H9 (cell line): ENCODE measurements around the gene OR2T12. TPM values are rescaled to one million over a fixed set of nuclear protein-coding genes. Genes with fewer than 3 reads are reported as not detected.
"Not testable (repeated sequence)": the region's sequence is repeated elsewhere in the genome, so short reads cannot be mapped to it uniquely, and the experiment has no call there.

Experiments
- DNase-seq: peaks from one replicate; pipeline ENCODE4 v3.0.0-alpha.2; 2017
- H2AFZ ChIP-seq: one replicate; pipeline ENCODE4 v1.6.1; 2013; ENCODE audit warnings: mild to moderate bottlenecking, low read length, control low read depth, moderate library complexity
- H2AK5ac ChIP-seq: 2 replicates; pipeline ENCODE4 v1.6.1; 2013; ENCODE audit warnings: low read length, control low read depth, mixed read lengths; ENCODE audit not compliant: insufficient read length
- H2BK120ac ChIP-seq: one replicate; pipeline ENCODE4 v1.6.1; 2013; ENCODE audit warnings: low read depth, mild to moderate bottlenecking, low read length, control low read depth, inconsistent platforms; ENCODE audit not compliant: poor library complexity, severe bottlenecking
- H2BK12ac ChIP-seq: 2 replicates; pipeline ENCODE4 v1.6.1; 2013; ENCODE audit warnings: low read length, control low read depth, mixed read lengths, low read depth; ENCODE audit not compliant: insufficient read length
- H2BK15ac ChIP-seq: 2 replicates; pipeline ENCODE4 v1.6.1; 2013; ENCODE audit warnings: low read depth, low read length, control low read depth
- H2BK20ac ChIP-seq: one replicate; pipeline ENCODE4 v1.6.1; 2013; ENCODE audit warnings: low read depth, mild to moderate bottlenecking, low read length, control low read depth, inconsistent platforms; ENCODE audit not compliant: poor library complexity, severe bottlenecking
- H2BK5ac ChIP-seq: 2 replicates; pipeline ENCODE4 v1.6.1; 2013; ENCODE audit warnings: low read length, control low read depth, mixed read lengths; ENCODE audit not compliant: insufficient read length
- H3K14ac ChIP-seq: 2 replicates; pipeline ENCODE4 v1.6.1; 2013; ENCODE audit warnings: low read length, control low read depth; ENCODE audit not compliant: insufficient read depth
- H3K18ac ChIP-seq: 2 replicates; pipeline ENCODE4 v1.6.1; 2013; ENCODE audit warnings: low read depth, mild to moderate bottlenecking, mixed read lengths, low read length, control low read depth; ENCODE audit not compliant: insufficient read length
- H3K23ac ChIP-seq: 2 replicates; pipeline ENCODE4 v1.6.1; 2013; ENCODE audit warnings: low read length, control low read depth, mixed read lengths, low read depth; ENCODE audit not compliant: insufficient read length
- H3K23me2 ChIP-seq: 2 replicates; pipeline ENCODE4 v1.6.1; 2013; ENCODE audit warnings: low read depth, mild to moderate bottlenecking, mixed read lengths, low read length, control low read depth; ENCODE audit not compliant: insufficient read length, poor library complexity, severe bottlenecking
- H3K27ac ChIP-seq: 2 replicates; pipeline ENCODE4 v1.5.1; 2013; ENCODE audit warnings: low read length, control low read depth, mixed read lengths, low read depth; ENCODE audit not compliant: insufficient read length
- H3K27me3 ChIP-seq: 2 replicates; pipeline ENCODE4 v1.6.1; 2013; ENCODE audit warnings: low read length, control low read depth, inconsistent platforms; ENCODE audit not compliant: insufficient read depth
- H3K4ac ChIP-seq: 2 replicates; pipeline ENCODE4 v1.6.1; 2013; ENCODE audit warnings: low read depth, mild to moderate bottlenecking, control low read depth, inconsistent platforms, low read length, moderate library complexity
- H3K4me1 ChIP-seq: 2 replicates; pipeline ENCODE4 v1.6.1; 2013; ENCODE audit warnings: low read length, control low read depth, inconsistent platforms; ENCODE audit not compliant: insufficient read depth
- H3K4me2 ChIP-seq: 2 replicates; pipeline ENCODE4 v1.6.1; 2013; ENCODE audit warnings: low read length, control low read depth, mixed read lengths; ENCODE audit not compliant: insufficient read length, insufficient read depth
- H3K56ac ChIP-seq: 2 replicates; pipeline ENCODE4 v1.6.1; 2013; ENCODE audit warnings: low read depth, mild to moderate bottlenecking, mixed read lengths, low read length, control low read depth; ENCODE audit not compliant: insufficient read length
- H3K79me1 ChIP-seq: 2 replicates; pipeline ENCODE4 v1.6.1; 2013; ENCODE audit warnings: low read depth, mild to moderate bottlenecking, moderate library complexity, low read length, control low read depth, inconsistent platforms; ENCODE audit not compliant: insufficient read depth, poor library complexity, severe bottlenecking
- H3K79me2 ChIP-seq: 2 replicates; pipeline ENCODE4 v1.6.1; 2013; ENCODE audit warnings: low read length, control low read depth, inconsistent platforms; ENCODE audit not compliant: insufficient read depth
- H3K9ac ChIP-seq: 2 replicates; pipeline ENCODE4 v1.6.1; 2013; ENCODE audit warnings: low read length, control low read depth, mixed read lengths; ENCODE audit not compliant: insufficient read length; ENCODE audit errors: extremely low read depth
- H3K9me3 ChIP-seq: one replicate; pipeline ENCODE4 v1.6.1; 2013; ENCODE audit warnings: low read depth, low read length, inconsistent platforms; ENCODE audit not compliant: control insufficient read depth
- H3T11ph ChIP-seq: one replicate; pipeline ENCODE4 v1.6.1; 2013; ENCODE audit warnings: mild to moderate bottlenecking, low read length, control low read depth, inconsistent platforms
- H4K20me1 ChIP-seq: one replicate; pipeline ENCODE4 v1.6.1; 2013; ENCODE audit not compliant: control insufficient read depth, insufficient read length, insufficient read depth
- H4K5ac ChIP-seq: 2 replicates; pipeline ENCODE4 v1.6.1; 2013; ENCODE audit warnings: low read depth, mild to moderate bottlenecking, mixed read lengths, low read length, control low read depth; ENCODE audit not compliant: insufficient read length
- H4K8ac ChIP-seq: replicated peaks from 2 replicates; pipeline ENCODE4 v1.6.1; 2013; ENCODE audit warnings: low read length, control low read depth, mixed read lengths, low read depth; ENCODE audit not compliant: insufficient read length
- H4K91ac ChIP-seq: 2 replicates; pipeline ENCODE4 v1.6.1; 2013; ENCODE audit warnings: low read depth, mild to moderate bottlenecking, moderate library complexity, mixed read lengths, low read length, control low read depth; ENCODE audit not compliant: insufficient read length
- H3K27ac Mint-ChIP-seq, 3 experiments: 2 replicates in 2 of 3; 3 replicates in 1 of 3; pipeline ENCODE4 v1.8.0; 2020 to 2021; ENCODE audit warnings: mixed read lengths in 3 of 3, mild to moderate bottlenecking in 1 of 3, moderate library complexity in 1 of 3
- H3K27me3 Mint-ChIP-seq: 2 replicates; pipeline ENCODE4 v1.8.0; 2021; ENCODE audit warnings: low read depth, mild to moderate bottlenecking, moderate library complexity, mixed read lengths
- H3K36me3 Mint-ChIP-seq, 3 experiments: 2 replicates in 2 of 3; 3 replicates in 1 of 3; pipeline ENCODE4 v1.8.0; 2020 to 2021; ENCODE audit warnings: low read depth in 3 of 3, mixed read lengths in 3 of 3; ENCODE audit not compliant: insufficient read depth in 1 of 3
- H3K4me1 Mint-ChIP-seq, 2 experiments: 2 replicates each; pipeline ENCODE4 v1.8.0; 2020; ENCODE audit warnings: mixed read lengths in 2 of 2
- H3K4me3 Mint-ChIP-seq, 2 experiments: 2 replicates in 1 of 2; 3 replicates in 1 of 2; pipeline ENCODE4 v1.8.0; 2020 to 2021; ENCODE audit warnings: mild to moderate bottlenecking in 2 of 2, mixed read lengths in 2 of 2, moderate library complexity in 1 of 2
- H3K9me3 Mint-ChIP-seq, 2 experiments: 2 replicates in 1 of 2; 3 replicates in 1 of 2; pipeline ENCODE4 v1.8.0; 2020; ENCODE audit warnings: mild to moderate bottlenecking in 2 of 2, mixed read lengths in 2 of 2, moderate library complexity in 1 of 2
- CTCF ChIP-seq: fragments of 200-600 bp; sonication (generic); conservative IDR thresholded peaks from 3 replicates; pipeline ENCODE4 v1.8.0; 2021; ENCODE audit warnings: antibody characterized with exemption, mild to moderate bottlenecking
- WGBS: extraction: QIAGEN DNeasy Blood & Tissue Kit; methylation state at CpG from one replicate; pipeline ENCODE4 v1.1.7; 2013; ENCODE audit warnings: missing lambda C conversion rate, low lambda C conversion rate, mixed read lengths; ENCODE audit not compliant: insufficient read length; ENCODE audit errors: extremely low coverage; 5-methylcytosine and 5-hydroxymethylcytosine counted together
- total RNA-seq: library from RNA; stranded (reverse); gene quantifications from 2 replicates; pipeline ENCODE4 v1.2.1, GENCODE V29; 2021

Gene OR2T12
- total RNA-seq, 1 experiment from 2014 or later, result not detected

DNA sequence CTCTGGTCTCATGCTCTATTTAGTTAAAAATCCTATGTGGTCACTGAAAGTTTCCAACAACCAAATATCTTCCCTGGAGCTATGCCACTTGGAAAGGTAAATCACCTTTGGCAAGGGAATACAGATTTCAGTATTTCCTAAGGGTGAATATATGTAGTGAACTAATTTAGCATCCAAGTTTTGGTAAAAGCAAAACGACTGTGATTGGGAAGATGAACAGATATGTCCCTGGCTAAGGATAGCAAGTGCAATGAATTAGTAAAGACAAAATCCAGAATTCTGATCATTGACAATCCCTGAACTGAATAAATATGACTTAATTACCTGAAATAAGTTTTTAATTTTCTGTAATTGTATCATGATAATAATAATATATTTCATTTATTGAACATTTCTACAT is 25.3 kb downstream of the OR2T12 start, which contains the start of gene OR2T33:
TSS of gene OR2T33 (minus strand) at position 101 of the 400 bp plus-strand sequence. CDS start 4,162 bp downstream, outside the sequence.
- no peak within 1 kb of the TSS for H2BK120ac ChIP-seq
- H2AK5ac ChIP-seq, result no peak within 1 kb of the TSS
- no peak within 1 kb of the TSS for H3K27ac ChIP-seq
- H2BK12ac ChIP-seq, result no peak within 1 kb of the TSS
- H4K20me1 ChIP-seq, result no peaks in the 10 kb centered on the region
- H3K18ac ChIP-seq, result no peak within 1 kb of the TSS
- no peak within 1 kb of the TSS for H2BK20ac ChIP-seq
- no peaks in the 10 kb centered on the region for H3K4me1 ChIP-seq
- peaks cover 67% of the 10 kb centered on the region for H3K9me3 ChIP-seq
- H2BK15ac ChIP-seq, result no peak within 1 kb of the TSS
- H3K4me1 Mint-ChIP-seq, result no peaks in the 10 kb centered on the region
- no peak within 1 kb of the TSS for H4K8ac ChIP-seq
- peaks cover 77 to 84% of the 10 kb centered on the region in 2 experiments for H3K9me3 Mint-ChIP-seq
- no peak within 1 kb of the TSS for H3K14ac ChIP-seq
- H3K23me2 ChIP-seq, result no peaks in the 10 kb centered on the region
- H3K9ac ChIP-seq, result no peak within 1 kb of the TSS
- H2BK5ac ChIP-seq, result no peak within 1 kb of the TSS
- H4K5ac ChIP-seq, result no peak within 1 kb of the TSS
- no peaks in the 10 kb centered on the region for H3K79me2 ChIP-seq
- no peak within 1 kb of the TSS for H3K23ac ChIP-seq
- no peak within 1 kb of the TSS for H3K4me2 ChIP-seq
- no peak within 1 kb of the TSS for H3K27ac Mint-ChIP-seq
- H3K4ac ChIP-seq, result no peak within 1 kb of the TSS
- H3K79me1 ChIP-seq, result no peaks in the 10 kb centered on the region
- no peak for TF ChIP-seq CTCF
- no peak within 1 kb of the TSS for H3K56ac ChIP-seq
- H3K4me3 Mint-ChIP-seq, result no peak within 1 kb of the TSS
- H3K36me3 Mint-ChIP-seq, result peaks cover 0 to 21% (median 0%) of the 10 kb centered on the region in 3 experiments; a peak in 4 of 7 replicates
- no peak within 1 kb of the TSS for H2AFZ ChIP-seq
- WGBS, result no CpG with 5 or more reads among the region's 1 CpG
- H3K27me3 ChIP-seq, result no peaks in the 10 kb centered on the region; the same call in 1 of the 2 replicates
- no peak for DNase-seq
- H3K27me3 Mint-ChIP-seq, result no peaks in the 10 kb centered on the region
- no peak within 1 kb of the TSS for H3T11ph ChIP-seq
- no peak within 1 kb of the TSS for H4K91ac ChIP-seq

- H3K4me2 ChIP-seq, H3K9ac ChIP-seq, H3K27ac Mint-ChIP-seq, H2AK5ac ChIP-seq, H4K8ac ChIP-seq, H3K56ac ChIP-seq, H3K14ac ChIP-seq, H4K5ac ChIP-seq, H3K4me1 Mint-ChIP-seq, H3K27me3 ChIP-seq, H3K36me3 Mint-ChIP-seq, H2BK5ac ChIP-seq, H4K91ac ChIP-seq, H3K4me3 Mint-ChIP-seq, DNase-seq, H3K4ac ChIP-seq, H2BK12ac ChIP-seq, H3K4me1 ChIP-seq, H4K20me1 ChIP-seq, H3K23me2 ChIP-seq, H2BK120ac ChIP-seq, H2BK20ac ChIP-seq, H3K79me2 ChIP-seq, H3K27ac ChIP-seq, H3K18ac ChIP-seq, H3T11ph ChIP-seq, H3K23ac ChIP-seq, H3K79me1 ChIP-seq, H3K27me3 Mint-ChIP-seq, H2AFZ ChIP-seq, H2BK15ac ChIP-seq: not testable (repeated sequence)
- peaks cover 43% of the 10 kb centered on the region for H3K9me3 ChIP-seq
- WGBS, result no CpG with 5 or more reads among the region's 16 CpGs
- H3K9me3 Mint-ChIP-seq, result peaks cover 61 to 70% of the 10 kb centered on the region in 2 experiments
Measured at GRCh38 chr1:248273225-248273624, 30.0 kb downstream of the OR2T12 start.
